Natural killer cell (primary cell): Measurements from ENCODE around the gene CACNA1C. TPM values are rescaled to one million over a fixed set of nuclear protein-coding genes. Genes with fewer than 3 reads are reported as not detected.

ENCODE experiments used
- ATAC-seq, 3 donors: fragments of 150-1000 bp in 2 of 3; fragments of 200-7000 bp in 1 of 3; cut with Tn5 transposase; 1 replicate in 1 of 3; 2 replicates in 2 of 3; pipeline ENCODE4 v1.10.0; 2021; ENCODE audit warnings: mild to moderate bottlenecking in 2 of 3, moderate library complexity in 2 of 3
- DNase-seq, 2 donors: peaks; one replicate each; pipeline versions ENCODE4 v3.0.0 to v3.0.0-alpha.2; 2013 to 2021; ENCODE audit warnings: mixed read lengths in 1 of 2
- H3K27ac ChIP-seq: one replicate; pipeline ENCODE4 v1.5.1; 2013; ENCODE audit warnings: mild to moderate bottlenecking, low read length
- H3K27me3 ChIP-seq: one replicate; pipeline ENCODE4 v1.6.1; 2013; ENCODE audit warnings: low read length; ENCODE audit not compliant: control insufficient read depth, insufficient read depth
- H3K36me3 ChIP-seq: one replicate; pipeline ENCODE4 v1.6.1; 2013; ENCODE audit warnings: low read length; ENCODE audit not compliant: control insufficient read depth, insufficient read depth
- H3K4me1 ChIP-seq: one replicate; pipeline ENCODE4 v1.6.1; 2013; ENCODE audit warnings: low read length; ENCODE audit not compliant: control insufficient read depth, insufficient read depth
- H3K4me3 ChIP-seq: one replicate; pipeline ENCODE4 v1.5.1; 2013; ENCODE audit warnings: low read length
- H3K9me3 ChIP-seq: one replicate; pipeline ENCODE4 v1.6.1; 2013; ENCODE audit warnings: low read length; ENCODE audit not compliant: control insufficient read depth, insufficient read depth
- H3K27ac Mint-ChIP-seq, 2 donors: one replicate each; pipeline ENCODE4 v1.8.0; 2022; ENCODE audit warnings: mild to moderate bottlenecking in 2 of 2, mixed read lengths in 2 of 2, moderate library complexity in 1 of 2
- H3K27me3 Mint-ChIP-seq, 2 donors: one replicate each; pipeline ENCODE4 v1.8.0; 2022; ENCODE audit warnings: low read depth in 2 of 2, mixed read lengths in 2 of 2
- H3K36me3 Mint-ChIP-seq: one replicate; pipeline ENCODE4 v1.8.0; 2022; ENCODE audit warnings: mixed read lengths
- H3K4me1 Mint-ChIP-seq, 2 donors: one replicate each; pipeline ENCODE4 v1.8.0; 2022; ENCODE audit warnings: mixed read lengths in 2 of 2
- H3K4me3 Mint-ChIP-seq: one replicate; pipeline ENCODE4 v1.8.0; 2022; ENCODE audit warnings: mild to moderate bottlenecking, moderate library complexity, mixed read lengths
- H3K9me3 Mint-ChIP-seq, 2 donors: one replicate each; pipeline ENCODE4 v1.8.0; 2022; ENCODE audit warnings: mixed read lengths in 2 of 2
- CTCF ChIP-seq: fragments of 200-600 bp; IDR thresholded peaks from one replicate; pipeline ENCODE4 v1.8.0; 2022; ENCODE audit warnings: antibody characterized with exemption
- WGBS: methylation state at CpG from one replicate; pipeline ENCODE4 v1.1.7; 2013; ENCODE audit warnings: missing lambda C conversion rate; ENCODE audit not compliant: insufficient coverage; 5-methylcytosine and 5-hydroxymethylcytosine counted together
- intact Hi-C: fragments of 100-400 bp; cut with micrococcal nuclease; formaldehyde crosslinking; loops from one replicate; pipeline ENCODE4 v1.14.2; 2022
- total RNA-seq, 4 donors: library from RNA; stranded (reverse); fragments of 120-200 nt in 1 of 4; gene quantifications; one replicate each; pipeline versions ENCODE4 v1.2.3 to v1.2.4, GENCODE V29; 2013 to 2022

The CACNA1C gene
- total RNA-seq, 3 donors from 2014 or later (not counting 1 experiment from before 2014, with no cell fraction given), result 0.07 to 0.35 (median 0.08) TPM

DNA sequence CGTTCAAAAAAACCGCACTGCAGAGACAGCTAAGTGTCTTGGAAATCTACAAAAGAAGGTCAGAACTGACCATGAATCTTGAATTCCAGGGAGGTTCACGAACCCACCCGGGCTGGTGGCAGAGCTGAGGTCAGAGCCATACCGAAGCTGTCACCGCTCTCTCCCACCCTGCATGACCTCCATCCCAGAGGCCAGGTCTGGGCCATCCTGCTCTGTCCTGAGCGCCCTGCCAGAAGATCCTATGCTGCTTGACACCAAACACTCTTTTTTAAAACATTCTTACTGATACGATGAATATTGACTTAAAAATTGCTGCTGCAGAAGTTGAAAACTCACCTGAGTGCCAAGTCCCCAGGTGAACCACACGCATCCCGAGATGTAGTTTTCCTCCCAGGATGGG is 412.9 kb downstream of the CACNA1C start:
- DNase-seq, result no peak
- 89% methylated on average over 10 of the region's 10 CpGs for WGBS
- H3K27me3 Mint-ChIP-seq, result peaks cover 7% of the 10 kb centered on the region in 2 donors

DNA sequence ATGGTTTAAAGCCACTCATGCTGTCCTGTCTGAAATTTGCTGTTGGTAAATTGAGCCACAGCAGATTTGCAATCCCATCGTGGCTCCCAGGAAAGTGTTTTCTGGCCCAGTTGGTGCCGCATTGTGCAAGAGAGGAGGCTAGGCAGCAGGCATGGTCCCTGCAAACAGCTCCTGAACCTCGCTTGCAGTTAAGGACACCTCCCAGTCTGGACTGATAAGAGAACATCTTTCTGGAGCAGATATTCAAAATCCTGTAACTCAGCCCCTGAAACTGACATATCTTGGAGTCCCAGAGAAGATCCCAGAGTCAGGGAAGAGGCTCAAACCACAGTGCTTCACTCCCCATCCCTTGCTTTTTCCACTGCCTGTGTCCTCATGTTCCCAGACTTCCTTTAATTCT is 413.4 kb downstream of the CACNA1C start:
- no peaks in the 10 kb centered on the region for H3K36me3 ChIP-seq
- Mint-ChIP-seq H3K36me3 (no peaks in the 10 kb centered on the region), H3K9me3 (no peaks in the 10 kb centered on the region), H3K27ac (no peak overlapping the region), H3K4me1 (no peaks in the 10 kb centered on the region), H3K4me3 (no peak overlapping the region), H3K27me3 (peaks cover 7% of the 10 kb centered on the region in 2 donors)
- no peak for ATAC-seq
- DNase-seq, result no peak
- no peak overlapping the region for H3K4me3 ChIP-seq
- WGBS, result 82% methylated on average over 3 of the region's 3 CpGs
- intact Hi-C loops, result no loop called here
- no peak overlapping the region for H3K27ac ChIP-seq
- no peaks in the 10 kb centered on the region for H3K9me3 ChIP-seq
- no peak for TF ChIP-seq CTCF
- H3K27me3 ChIP-seq, result no peaks in the 10 kb centered on the region
- no peaks in the 10 kb centered on the region for H3K4me1 ChIP-seq

More for the DNA sequence above, 412.9 kb downstream of the CACNA1C start:
- H3K36me3 ChIP-seq, result no peaks in the 10 kb centered on the region
- TF ChIP-seq CTCF, result no peak
- no peak overlapping the region for H3K4me3 ChIP-seq
- no peaks in the 10 kb centered on the region for H3K4me1 ChIP-seq
- Mint-ChIP-seq H3K9me3 (no peaks in the 10 kb centered on the region), H3K27ac (no peak overlapping the region), H3K4me3 (no peak overlapping the region), H3K36me3 (no peaks in the 10 kb centered on the region), H3K4me1 (no peaks in the 10 kb centered on the region)
- intact Hi-C loops, result no loop called here
- no peak overlapping the region for H3K27ac ChIP-seq
- no peak for ATAC-seq
- no peaks in the 10 kb centered on the region for H3K27me3 ChIP-seq
- H3K9me3 ChIP-seq, result no peaks in the 10 kb centered on the region

- Mint-ChIP-seq H3K9me3 (no peaks in the 10 kb centered on the region), H3K36me3 (no peaks in the 10 kb centered on the region), H3K4me3 (no peak overlapping the region), H3K27me3 (peaks cover 9 to 13% of the 10 kb centered on the region in 2 donors), H3K4me1 (no peaks in the 10 kb centered on the region), H3K27ac (no peak overlapping the region)
- intact Hi-C loops, result no loop called here
- Histone ChIP-seq H3K27me3 (no peaks in the 10 kb centered on the region), H3K36me3 (no peaks in the 10 kb centered on the region), H3K4me3 (no peak overlapping the region), H3K9me3 (no peaks in the 10 kb centered on the region), H3K27ac (no peak overlapping the region), H3K4me1 (no peaks in the 10 kb centered on the region)
- ATAC-seq (no peak), DNase-seq (no peak)
- no peak for TF ChIP-seq CTCF
- 86% methylated on average over 16 of the region's 17 CpGs for WGBS
These were observed 414.8 kb downstream of the CACNA1C start for GRCh38 chr12:2467447-2468195.

- Mint-ChIP-seq H3K27ac (no peak overlapping the region), H3K4me1 (no peaks in the 10 kb centered on the region), H3K9me3 (no peaks in the 10 kb centered on the region), H3K36me3 (no peaks in the 10 kb centered on the region), H3K4me3 (no peak overlapping the region), H3K27me3 (peaks cover 5 to 13% of the 10 kb centered on the region in 2 donors)
- DNase-seq, result no peak
- no peaks in the 10 kb centered on the region for H3K9me3 ChIP-seq
- H3K4me1 ChIP-seq, result no peaks in the 10 kb centered on the region
- intact Hi-C loops, result no loop called here
- no peak for TF ChIP-seq CTCF
- no peaks in the 10 kb centered on the region for H3K27me3 ChIP-seq
- ATAC-seq, result no peak
- H3K4me3 ChIP-seq, result no peak overlapping the region
- 82% methylated on average over 5 of the region's 5 CpGs for WGBS
- H3K36me3 ChIP-seq, result no peaks in the 10 kb centered on the region
- H3K27ac ChIP-seq, result no peak overlapping the region
These were observed 423.2 kb downstream of the CACNA1C start for GRCh38 chr12:2475984-2476383.
